Inferior parietal cortex (tissue), 1 donor: ENCODE measurements around the gene KRTAP10-9.
"Not testable (repeated sequence)": the region's sequence is repeated elsewhere in the genome, so short reads cannot be mapped to it uniquely, and the experiment has no call there.

Experiments
- DNase-seq: peaks from one replicate; pipeline ENCODE4 v3.0.0-alpha.2; 2016; ENCODE audit errors: extremely low spot score

The KRTAP10-9 gene

DNA sequence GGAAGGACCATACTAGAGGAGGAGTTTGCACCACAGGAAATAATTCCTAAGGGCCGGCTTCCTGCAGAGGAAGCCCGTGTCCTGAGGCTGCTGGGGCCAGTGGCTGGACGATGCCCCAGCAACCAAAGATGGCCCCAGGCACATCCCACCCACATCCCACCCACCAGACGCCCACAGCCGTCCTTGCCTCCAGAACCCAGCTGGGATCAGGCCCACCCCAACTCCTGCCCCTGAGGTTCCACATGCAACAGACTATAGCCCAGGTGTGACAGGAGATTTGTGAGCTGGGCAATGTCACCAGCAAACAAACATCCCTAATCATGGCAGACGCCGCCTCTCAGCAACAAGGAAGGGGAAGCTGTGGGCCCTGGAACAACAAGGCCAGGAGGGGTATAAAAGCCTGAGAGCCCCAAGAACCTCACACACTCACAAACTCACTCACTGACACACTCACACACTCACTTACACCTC is at the start of gene KRTAP10-9:
Gene KRTAP10-9 (plus strand): TSS at position 421 of the 471 bp plus-strand sequence. CDS start 79 bp downstream, outside the sequence.
- no peak for DNase-seq

DNA sequence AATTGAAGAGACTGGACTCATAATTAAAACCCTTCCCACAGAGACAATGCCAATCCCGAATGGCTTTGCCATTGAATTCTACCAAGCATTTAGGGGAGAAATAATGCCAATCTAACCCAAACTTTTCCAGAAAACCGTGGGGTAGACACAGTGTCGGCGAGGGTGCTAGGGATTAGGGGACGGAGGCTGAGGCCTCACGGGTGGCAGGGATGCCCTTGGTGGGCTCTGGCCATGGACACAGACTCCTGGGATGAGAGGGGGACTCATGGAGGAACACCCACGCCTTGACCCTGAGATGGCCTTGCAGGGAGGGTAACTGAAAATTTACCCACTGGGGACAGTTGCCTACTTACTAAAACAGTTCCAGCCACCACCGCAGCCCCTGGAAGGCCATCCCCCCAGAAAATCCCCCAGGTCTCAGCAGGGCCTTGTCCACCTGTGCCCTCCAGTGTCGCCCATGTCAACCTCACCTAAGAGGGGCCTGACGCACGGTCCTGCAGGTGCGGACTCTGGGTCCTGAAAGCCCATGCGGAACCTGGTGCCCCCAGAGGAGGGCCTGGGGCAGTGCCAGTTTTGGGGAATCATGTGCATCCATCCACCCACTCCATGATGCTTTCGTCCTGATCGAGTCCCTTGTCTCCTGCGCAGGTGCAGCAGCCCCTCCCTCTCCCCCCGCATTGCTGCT is 48.4 kb upstream of the KRTAP10-9 start:
- no peak for DNase-seq

DNA sequence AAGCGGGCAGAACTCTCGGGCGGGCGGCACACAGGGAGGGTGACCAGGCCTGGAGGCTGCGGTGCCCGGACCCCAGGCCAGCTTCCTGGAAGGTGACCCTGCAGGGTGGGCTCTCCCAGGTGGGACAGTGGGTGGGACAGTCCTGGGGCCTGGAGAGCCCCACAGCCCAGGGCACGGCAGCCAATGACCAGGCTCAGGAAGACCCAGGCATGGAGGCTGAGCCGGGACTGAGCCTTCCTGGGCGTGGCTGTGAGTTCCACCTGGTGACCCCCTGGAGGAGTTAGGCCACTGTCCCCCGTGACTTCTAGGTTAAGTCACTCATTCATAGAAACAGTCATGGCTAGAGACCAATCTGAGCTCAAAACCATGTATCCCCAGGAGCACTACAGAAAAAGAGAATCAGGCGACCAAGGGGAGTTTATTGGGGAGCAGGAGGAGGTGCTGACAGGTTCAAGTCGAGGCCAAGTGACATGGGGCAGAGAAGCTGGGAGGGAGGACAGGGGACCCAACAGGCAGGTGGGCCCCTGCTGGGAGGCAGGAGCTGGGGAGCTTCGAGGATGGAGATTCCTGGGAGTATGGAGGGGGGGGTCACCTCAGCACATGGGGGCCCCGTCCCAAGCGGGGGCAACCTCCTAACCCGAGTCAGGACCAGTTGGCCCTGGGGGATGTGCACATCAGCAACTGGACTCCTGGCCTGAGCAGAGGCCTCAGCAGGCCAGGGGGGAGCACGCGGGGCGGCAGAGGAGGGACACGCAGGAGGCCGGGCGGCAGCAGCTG is 47.6 kb upstream of the KRTAP10-9 start:
- no peak for DNase-seq

DNA sequence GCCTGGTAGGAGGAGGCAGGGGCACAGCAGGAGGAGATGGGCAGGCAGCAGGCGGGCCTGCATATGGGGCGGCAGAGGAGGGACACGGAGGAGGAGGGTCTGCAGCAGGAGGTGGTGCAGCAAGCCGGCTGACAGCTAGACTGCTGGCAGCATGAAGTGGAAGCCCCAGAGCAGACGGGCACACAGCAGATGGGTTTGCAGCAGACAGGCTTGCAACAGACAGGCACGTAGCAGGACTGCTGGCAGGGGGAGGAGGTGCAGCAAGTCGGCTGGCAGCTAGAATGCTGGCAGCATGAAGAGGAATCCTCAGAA is 47.1 kb upstream of the KRTAP10-9 start:
- no peak for DNase-seq

DNA sequence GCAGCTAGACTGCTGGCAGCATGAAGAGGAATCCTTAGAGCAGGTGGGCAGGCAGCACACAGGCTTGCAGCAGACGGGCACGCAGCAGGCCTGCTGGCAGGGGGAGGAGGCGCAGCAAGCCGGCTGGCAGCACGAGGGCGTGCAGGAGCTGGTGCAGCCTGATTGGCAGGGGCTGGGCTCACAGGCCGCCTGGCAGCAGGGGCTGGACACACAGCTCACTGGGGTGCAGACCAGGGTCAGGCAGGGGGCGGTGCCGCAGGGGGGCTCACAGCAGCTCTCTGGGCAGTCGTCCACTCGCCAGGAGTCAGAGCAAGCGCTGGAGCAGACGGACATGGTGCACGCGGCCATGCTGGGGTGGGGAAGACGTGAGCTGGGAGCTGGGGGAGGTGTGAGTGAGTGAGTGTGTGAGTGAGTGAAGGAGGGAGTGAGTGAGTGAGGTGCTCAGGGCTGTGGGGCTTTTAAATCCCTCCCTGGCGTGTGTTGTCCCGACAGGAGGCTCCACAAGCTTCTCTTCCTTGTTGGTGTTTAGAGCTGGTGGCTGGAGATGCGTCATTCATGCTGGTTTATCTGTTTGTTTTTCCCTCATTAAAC is 46.6 kb upstream of the KRTAP10-9 start, which contains the start of gene KRTAP10-5:
Gene KRTAP10-5 (minus strand): TSS at position 374 of the 591 bp plus-strand sequence. CDS start 26 bp downstream, at position 348.
- not testable (repeated sequence) for DNase-seq

DNA sequence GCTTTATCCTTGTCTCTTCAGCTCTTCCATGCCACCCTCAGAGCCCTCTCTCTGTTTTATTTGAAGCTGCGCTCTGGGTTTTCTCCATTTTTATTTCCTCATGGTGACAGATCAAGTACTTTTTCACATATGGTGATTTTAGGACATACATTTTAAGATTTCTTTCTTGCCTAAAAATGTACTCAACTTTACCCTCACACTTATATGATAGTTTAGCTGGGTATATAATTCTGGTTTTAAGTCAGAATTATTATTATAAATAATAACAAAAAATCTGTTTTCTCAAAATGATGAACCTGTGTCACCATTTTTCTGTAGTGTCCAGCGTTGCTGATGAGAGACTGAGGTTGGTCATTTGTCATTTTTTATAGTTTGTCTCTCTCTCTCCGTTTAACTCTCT is 45.7 kb upstream of the KRTAP10-9 start:
- DNase-seq = no peak

- DNase-seq = no peak
These were observed 44.8 kb upstream of the KRTAP10-9 start for GRCh38 chr21:44582055-44582454.

DNA sequence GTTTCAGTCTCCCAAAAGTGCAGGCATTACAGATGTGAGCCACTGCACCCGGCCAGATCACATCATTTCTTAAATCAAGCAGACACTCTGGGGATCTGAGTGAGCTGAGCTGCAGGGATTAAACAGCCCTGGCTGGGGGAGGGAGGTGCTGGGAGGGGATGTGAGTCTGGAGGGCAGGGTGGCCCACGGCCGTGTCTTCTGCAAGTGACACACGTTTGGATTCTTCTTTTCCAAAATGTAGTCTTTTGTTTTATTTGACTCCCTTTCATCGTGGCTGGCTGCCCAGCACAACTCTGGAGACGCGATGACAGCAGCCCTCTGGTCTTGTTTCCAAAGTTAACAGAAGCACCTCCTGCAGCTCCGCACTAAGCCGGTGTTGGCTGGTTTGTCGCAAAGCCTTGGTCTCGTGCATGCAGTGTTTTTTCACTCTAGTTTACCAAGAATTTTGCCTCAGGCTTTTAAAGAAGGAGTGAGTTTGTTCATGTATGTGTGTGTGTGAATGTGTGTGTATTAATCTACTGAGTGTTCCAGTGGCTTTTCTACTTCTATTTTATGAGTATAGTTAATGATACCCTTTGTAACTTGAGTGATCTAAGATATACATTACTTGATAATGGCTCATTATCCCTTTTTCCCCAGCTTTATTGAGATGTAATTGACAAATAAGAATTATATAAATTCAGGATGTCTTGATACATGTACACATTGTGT is 43.6 kb upstream of the KRTAP10-9 start:
- DNase-seq = no peak

- no peak for DNase-seq
These were observed 43.1 kb upstream of the KRTAP10-9 start for GRCh38 chr21:44583800-44584147.

DNA sequence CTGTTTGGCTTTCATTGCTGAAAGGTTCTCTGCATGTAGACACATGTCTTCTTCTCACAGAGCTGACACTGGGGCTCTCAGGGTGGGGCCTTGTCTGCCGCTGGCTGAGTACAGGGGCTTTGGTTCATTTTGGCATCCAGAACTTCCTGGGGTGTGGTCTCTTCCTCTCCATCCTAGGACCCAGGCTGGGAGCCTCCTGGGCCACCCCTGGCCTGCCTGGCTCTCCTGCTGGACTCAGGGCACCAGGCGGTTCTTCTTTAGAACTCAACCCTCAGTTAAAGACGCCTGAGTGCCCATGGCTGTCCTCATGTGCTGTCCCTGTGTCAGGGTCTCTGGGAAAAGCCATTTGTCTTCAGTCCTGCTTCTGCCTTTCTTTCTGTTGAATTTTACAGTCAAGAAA is 41.0 kb upstream of the KRTAP10-9 start:
- DNase-seq = no peak

DNA sequence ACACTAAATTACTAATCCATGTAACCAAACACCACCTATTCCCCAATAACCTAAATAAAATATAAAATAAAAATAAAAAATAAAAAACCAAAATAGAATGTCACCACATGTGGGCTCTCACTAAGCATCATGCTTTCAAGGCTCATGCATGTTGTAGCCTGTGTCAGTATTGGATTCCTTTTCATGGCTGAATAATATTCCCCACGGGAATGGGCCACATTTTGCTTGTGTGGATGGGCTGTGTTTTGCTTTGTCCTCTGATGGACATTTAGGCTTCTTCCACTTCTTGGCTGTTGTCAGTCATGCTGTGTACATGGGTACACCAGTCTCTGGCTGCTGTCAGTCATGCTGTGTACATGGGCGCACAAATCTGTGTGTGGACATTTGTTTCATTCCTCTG is 37.8 kb upstream of the KRTAP10-9 start:
- no peak for DNase-seq

- no peak for DNase-seq
These were observed 37.1 kb upstream of the KRTAP10-9 start for GRCh38 chr21:44589586-44590305.

- no peak for DNase-seq
These were observed 36.6 kb upstream of the KRTAP10-9 start for GRCh38 chr21:44590311-44590721.

- not testable (repeated sequence) for DNase-seq
These were observed 35.7 kb upstream of the KRTAP10-9 start for GRCh38 chr21:44590897-44591800.

DNA sequence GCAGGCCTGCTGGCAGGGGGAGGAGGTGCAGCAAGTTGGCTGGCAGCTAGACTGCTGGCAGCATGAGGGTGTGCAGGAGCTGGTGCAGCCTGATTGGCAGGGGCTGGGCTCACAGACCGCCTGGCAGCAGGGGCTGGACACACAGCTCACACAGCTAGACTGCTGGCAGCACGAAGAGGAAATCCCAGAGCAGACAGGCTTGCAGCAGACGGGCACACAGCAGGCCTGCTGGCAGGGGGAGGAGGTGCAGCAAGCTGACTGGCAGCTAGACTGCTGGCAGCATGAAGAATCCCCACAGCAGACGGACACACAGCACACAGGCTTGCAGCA is 35.1 kb upstream of the KRTAP10-9 start:
- DNase-seq = not testable (repeated sequence)

GRCh38 chr21:44592446-44593311 is 34.2 kb upstream of the KRTAP10-9 start, which contains the start of gene KRTAP10-6:
KRTAP10-6 (minus strand) TSS chr21:44592505; CDS start chr21:44592484, 21 bp downstream.
- no peak for DNase-seq

DNA sequence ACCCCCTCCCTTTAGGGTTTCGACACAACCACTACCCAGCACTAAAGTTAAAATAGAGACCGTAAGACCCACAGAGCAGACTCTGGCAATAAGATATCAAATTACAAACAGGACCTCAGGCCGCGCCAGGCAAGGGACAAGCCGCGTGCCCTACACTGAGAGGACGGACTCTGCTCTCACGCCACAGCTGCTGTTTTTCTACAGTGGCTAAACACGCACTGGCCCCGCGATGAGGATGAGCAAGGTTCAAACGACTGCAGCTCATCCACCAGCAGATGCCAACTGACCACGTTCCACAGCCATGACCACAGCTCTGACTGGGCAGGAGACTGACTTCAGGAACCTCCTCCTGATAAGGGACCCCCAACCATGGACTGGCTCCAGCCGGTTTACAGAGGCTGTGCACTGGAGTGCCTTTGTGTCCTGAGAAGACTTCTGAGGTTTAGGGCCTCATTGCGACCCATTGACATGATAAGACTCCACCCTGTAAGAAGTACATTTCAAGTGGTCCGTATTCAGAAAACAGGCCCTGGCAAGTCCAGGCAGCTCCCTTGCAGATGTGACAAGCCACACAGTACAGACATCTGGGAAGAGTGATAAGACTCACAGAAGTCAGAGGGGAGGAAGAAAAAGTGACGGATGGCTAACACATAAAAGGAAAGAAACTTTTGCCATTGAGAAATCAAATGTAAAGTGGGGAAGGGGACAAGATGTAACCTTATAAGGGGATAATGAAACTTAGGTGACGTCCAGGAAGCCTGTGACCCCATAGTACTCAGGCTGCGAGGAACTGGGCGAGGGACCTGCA is 33.1 kb upstream of the KRTAP10-9 start:
- DNase-seq = peak; percentile 27

DNA sequence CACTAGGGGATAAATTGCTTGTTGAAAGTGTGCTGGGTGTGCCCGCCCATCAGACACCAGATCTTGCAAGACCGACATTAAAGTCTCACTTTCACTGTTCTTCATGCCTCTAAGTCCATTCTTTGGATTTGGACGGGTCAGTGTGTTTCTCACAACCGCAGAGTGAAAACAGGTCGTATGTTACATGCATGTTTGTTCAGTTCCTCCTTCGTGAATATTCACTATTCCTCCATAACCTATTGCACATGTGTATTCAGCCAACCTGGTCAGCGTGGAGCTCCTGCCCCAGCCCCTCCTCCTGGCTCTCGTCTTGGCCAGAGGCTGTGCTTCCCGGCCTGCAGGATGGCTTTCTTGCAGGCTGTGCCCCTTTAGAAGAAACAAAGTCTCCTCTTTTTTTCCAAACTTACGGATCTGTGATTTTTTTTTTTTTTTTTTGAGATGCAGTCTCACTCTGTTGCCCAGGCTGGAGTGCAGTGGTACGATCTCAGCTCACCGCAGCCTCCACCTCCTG is 32.4 kb upstream of the KRTAP10-9 start:
- DNase-seq = no peak
